HCT116 (cell line): Measurements from ENCODE around the gene EIF4E. TPM values are rescaled to one million over a fixed set of nuclear protein-coding genes. Genes with fewer than 3 reads are reported as not detected.

ENCODE experiments used
- ATAC-seq: fragments of 200-7000 bp; cut with Tn5 transposase; 2 replicates; pipeline ENCODE4 v1.9.1; 2020; ENCODE audit warnings: mild to moderate bottlenecking, moderate library complexity
- BruUV-seq: library from RNA; stranded (reverse); fragments of 400-500 nt; replicated peaks from 2 replicates; lab custom pipeline; 2021; lab: Mats Ljungman, UMichigan
- CTCF ChIA-PET: fragments of 300-600 bp; sonication (Branson Sonifier 250); formaldehyde crosslinking; loops from one replicate; lab custom pipeline; 2021; ENCODE audit warnings: antibody characterized with exemption; lab: Charles Lee
- POLR2A ChIA-PET: fragments of 300-600, 350-600 bp; sonication (Branson Sonifier 250); formaldehyde crosslinking; loops from one replicate; lab custom pipeline; 2021; ENCODE audit warnings: antibody characterized with exemption; lab: Charles Lee
- RAD21 ChIA-PET, 2 experiments: fragments of 300-600 bp; sonication (Branson Sonifier 250); formaldehyde crosslinking; loops; one replicate each; lab custom pipeline; 2023; ENCODE audit warnings: low total read pairs in 2 of 2; ENCODE audit not compliant: uncharacterized antibody in 2 of 2, unreplicated experiment in 2 of 2, low non-redundant PET in 1 of 2; lab: Charles Lee
- DNase-seq: peaks from one replicate; pipeline ENCODE4 v3.0.0-alpha.2; 2010; ENCODE audit warnings: low read depth, low spot score
- H2AFZ ChIP-seq: fragments of 200-600 bp; shearing (Covaris generic), sonication (generic); 2 replicates; pipeline ENCODE4 v1.6.1; 2017; ENCODE audit warnings: low read depth, mixed run types, mixed read lengths, antibody characterized with exemption, low read length; ENCODE audit not compliant: poor library complexity, severe bottlenecking
- H3K27ac ChIP-seq: 2 replicates; pipeline ENCODE4 v1.5.1; 2012; ENCODE audit warnings: low read depth, low read length
- H3K27me3 ChIP-seq: fragments of 200-600 bp; sonication (generic); 2 replicates; pipeline ENCODE4 v1.6.1; 2016; ENCODE audit warnings: mixed run types, low read length, mixed read lengths; ENCODE audit not compliant: insufficient read depth
- H3K36me3 ChIP-seq, 2 experiments: fragments of 200-500 bp in 1 of 2; fragments of 200-600 bp in 1 of 2; sonication (Bioruptor generic) in 1 of 2; sonication (generic) in 1 of 2; 2 replicates each; pipeline versions ENCODE4 v1.5.1 to v1.6.1; 2014 to 2016; ENCODE audit warnings: low read length in 2 of 2, inconsistent platforms in 1 of 2, mixed read lengths in 1 of 2, mixed run types in 1 of 2; ENCODE audit not compliant: insufficient read depth in 2 of 2, control insufficient read depth in 1 of 2
- H3K4me1 ChIP-seq, 2 experiments: fragments of 200-600 bp in 1 of 2; sonication (generic) in 1 of 2; 2 replicates each; pipeline versions ENCODE4 v1.5.1 to v1.6.1; 2012 to 2017; ENCODE audit warnings: low read length in 2 of 2, inconsistent platforms in 1 of 2, mild to moderate bottlenecking in 1 of 2, mixed read lengths in 1 of 2, mixed run types in 1 of 2, moderate library complexity in 1 of 2; ENCODE audit not compliant: insufficient read depth in 2 of 2, control insufficient read depth in 1 of 2
- H3K4me2 ChIP-seq: fragments of 200-600 bp; sonication (generic); 2 replicates; pipeline ENCODE4 v1.6.1; 2017; ENCODE audit warnings: mixed run types, low read length, mixed read lengths
- H3K4me3 ChIP-seq, 2 experiments: fragments of 200-600 bp in 1 of 2; sonication (generic) in 1 of 2; replicated peaks in 1 of 2; 2 replicates each; pipeline ENCODE4 v1.5.1; 2011 to 2016; ENCODE audit warnings: low read length in 2 of 2, control low read depth in 1 of 2, low read depth in 1 of 2, mild to moderate bottlenecking in 1 of 2, mixed read lengths in 1 of 2, mixed run types in 1 of 2
- H3K79me2 ChIP-seq: fragments of 200-600 bp; sonication (generic); 2 replicates; pipeline ENCODE4 v1.6.1; 2017; ENCODE audit warnings: mild to moderate bottlenecking, mixed run types, low read length, moderate library complexity, mixed read lengths; ENCODE audit not compliant: insufficient read depth
- H3K9ac ChIP-seq: fragments of 200-600 bp; sonication (generic); 2 replicates; pipeline ENCODE4 v1.6.1; 2016; ENCODE audit warnings: low read length, mixed read lengths
- H3K9me2 ChIP-seq: fragments of 200-600 bp; sonication (generic), shearing (Covaris generic); 2 replicates; pipeline ENCODE4 v1.6.1; 2017; ENCODE audit warnings: mixed run types, mild to moderate bottlenecking, moderate library complexity; ENCODE audit not compliant: insufficient read depth
- H3K9me3 ChIP-seq, 2 experiments: fragments of 200-500 bp in 1 of 2; fragments of 200-600 bp in 1 of 2; sonication (Bioruptor generic) in 1 of 2; sonication (generic) in 1 of 2; 2 replicates each; pipeline ENCODE4 v1.6.1; 2014 to 2017; ENCODE audit warnings: low read length in 2 of 2, mixed read lengths in 2 of 2, inconsistent platforms in 1 of 2, low read depth in 1 of 2, mild to moderate bottlenecking in 1 of 2, mixed run types in 1 of 2, moderate library complexity in 1 of 2; ENCODE audit not compliant: control insufficient read depth in 1 of 2, insufficient read depth in 1 of 2
- H4K20me1 ChIP-seq: fragments of 200-600 bp; sonication (generic), shearing (Covaris generic); 2 replicates; pipeline ENCODE4 v1.6.1; 2017; ENCODE audit warnings: mixed run types, mild to moderate bottlenecking, moderate library complexity; ENCODE audit not compliant: insufficient read depth
- CBX3 ChIP-seq: IDR thresholded peaks from 2 replicates; pipeline ENCODE4 v1.6.1; 2012; ENCODE audit warnings: low read depth
- CEBPB ChIP-seq: IDR thresholded peaks from 2 replicates; pipeline ENCODE4 v1.6.1; 2012; ENCODE audit warnings: low read depth
- ELF1 ChIP-seq: IDR thresholded peaks from 2 replicates; pipeline ENCODE4 v1.6.1; 2012; ENCODE audit warnings: low read depth, borderline replicate concordance
- EZH2 ChIP-seq: fragments of 200-600 bp; sonication (generic); IDR thresholded peaks from 2 replicates; pipeline ENCODE4 v1.6.1; 2017; ENCODE audit warnings: antibody characterized with exemption, mixed run types
- EZH2phosphoT487 ChIP-seq: fragments of 200-600 bp; IDR thresholded peaks from 2 replicates; pipeline ENCODE4 v1.6.1; 2018; ENCODE audit warnings: antibody characterized with exemption, borderline replicate concordance
- FOSL1 ChIP-seq: IDR thresholded peaks from 2 replicates; pipeline ENCODE4 v1.6.1; 2012; ENCODE audit warnings: low read depth
- JUND ChIP-seq: IDR thresholded peaks from 2 replicates; pipeline ENCODE4 v1.6.1; 2012
- POLR2A ChIP-seq: IDR thresholded peaks from 2 replicates; pipeline ENCODE4 v1.7.0; 2011; ENCODE audit warnings: borderline replicate concordance; ENCODE audit not compliant: insufficient read depth, insufficient read length; ENCODE audit errors: extremely low read depth
- SIN3A ChIP-seq: IDR thresholded peaks from 2 replicates; pipeline ENCODE4 v1.6.1; 2012; ENCODE audit warnings: low read depth
- SP1 ChIP-seq: IDR thresholded peaks from 2 replicates; pipeline ENCODE4 v1.6.1; 2012; ENCODE audit warnings: low read depth
- SRF ChIP-seq: IDR thresholded peaks from 2 replicates; pipeline ENCODE4 v1.6.1; 2012; ENCODE audit warnings: low read depth
- TCF7L2 ChIP-seq: IDR thresholded peaks from 2 replicates; pipeline ENCODE4 v1.7.0; 2011; ENCODE audit warnings: borderline replicate concordance, inconsistent platforms; ENCODE audit not compliant: insufficient read depth, insufficient read length; ENCODE audit errors: extremely low read depth
- YY1 ChIP-seq: IDR thresholded peaks from 2 replicates; pipeline ENCODE4 v1.6.1; 2011; ENCODE audit warnings: low read length, low read depth, moderate library complexity, mild to moderate bottlenecking; ENCODE audit not compliant: insufficient replicate concordance; ENCODE audit errors: extremely low read depth
- ZNF274 ChIP-seq: fragments of 200-500 bp; sonication (Bioruptor generic); IDR thresholded peaks from 2 replicates; pipeline ENCODE4 v1.6.1; 2014; ENCODE audit warnings: mild to moderate bottlenecking, low read depth, low read length, inconsistent platforms
- intact Hi-C: fragments of 100-400 bp; cut with micrococcal nuclease; formaldehyde crosslinking; loops from 2 replicates; pipeline ENCODE4 v1.10.0; 2022
- total RNA-seq: library from RNA; stranded (reverse); gene quantifications from one replicate; pipeline ENCODE4 v1.2.1, GENCODE V29; 2021; ENCODE audit not compliant: unreplicated experiment
- TF ChIP-seq, protein P1 (sequence below): IDR thresholded peaks from 2 replicates; pipeline ENCODE4 v1.6.1; 2012
- TF ChIP-seq, protein P2 (sequence below), 3 experiments: fragments of 200-600 bp in 1 of 3; sonication (generic) in 1 of 3; IDR thresholded peaks in 2 of 3; conservative IDR thresholded peaks in 1 of 3; 2 replicates each; pipeline ENCODE4 v1.5.1; 2012 to 2017; ENCODE audit warnings: low read depth in 2 of 3, low read length in 2 of 3, antibody characterized with exemption in 1 of 3, borderline replicate concordance in 1 of 3, control low read depth in 1 of 3, mild to moderate bottlenecking in 1 of 3, mixed read lengths in 1 of 3, mixed run types in 1 of 3, moderate library complexity in 1 of 3; ENCODE audit not compliant: insufficient read depth in 1 of 3
- TF ChIP-seq, protein P3 (sequence below): IDR thresholded peaks from 2 replicates; pipeline ENCODE4 v1.6.1; 2012; ENCODE audit warnings: low read depth

Gene EIF4E
- total RNA-seq, 1 experiment from 2014 or later = 148 TPM

GRCh38 chr4:98929341-98930267, 671 bp upstream of the EIF4E start (continued):
- TF ChIP-seq, protein P1, sequence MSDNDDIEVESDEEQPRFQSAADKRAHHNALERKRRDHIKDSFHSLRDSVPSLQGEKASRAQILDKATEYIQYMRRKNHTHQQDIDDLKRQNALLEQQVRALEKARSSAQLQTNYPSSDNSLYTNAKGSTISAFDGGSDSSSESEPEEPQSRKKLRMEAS = no peak
- TF ChIP-seq SIN3A (0 out of 2 replicates have a peak, but pooled peaks have one; percentile 8), SRF (peak; percentile 73; the same call in 1 of the 2 replicates), ZNF274 (no peak), CBX3 (peak; percentile 74; the same call in 1 of the 2 replicates), EZH2phosphoT487 (no peak)

- peak; percentile 64 for DNase-seq
- H3K9me2 ChIP-seq = no peaks in the 10 kb centered on the region
- no peaks in the 10 kb centered on the region for H3K27me3 ChIP-seq
- intact Hi-C loops = loop anchor here (2.0 to 10.0 kb wide), 3 partner anchors 271 to 667 kb away; partner anchors contain the start of genes RAP1GDS1 and TSPAN5
- CTCF ChIA-PET = interaction anchor here (0.6 to 1.2 kb wide), 3 partner anchors 67 to 132 kb away, joined by 3 to 4 read pairs (median 3); partner anchors contain the start of gene METAP1
- H3K9ac ChIP-seq = peak overlapping the region; percentile 98
- peaks cover 14 to 29% of the 10 kb centered on the region in 2 experiments for H3K4me1 ChIP-seq
- H3K36me3 ChIP-seq = peaks cover 7 to 8% of the 10 kb centered on the region in 2 experiments; a peak in 3 of 4 replicates
- H3K9me3 ChIP-seq = no peaks in the 10 kb centered on the region
- POLR2A ChIA-PET = interaction anchor here (1.0 to 3.1 kb wide), 3 partner anchors 10 to 67 kb away, joined by 3 to 13 read pairs (median 5); partner anchors contain the start of gene METAP1
- H2AFZ ChIP-seq = no peak overlapping the region
- peaks cover 18% of the 10 kb centered on the region; the same call in 1 of the 2 replicates for H4K20me1 ChIP-seq
- peak overlapping the region; percentile 95 for H3K27ac ChIP-seq
- no TSS peak for BruUV-seq
- RAD21 ChIA-PET = no interaction called here
- H3K4me2 ChIP-seq = peak overlapping the region; percentile 97
- peak; percentile 64 for ATAC-seq
- H3K79me2 ChIP-seq = peaks cover 57% of the 10 kb centered on the region
- H3K4me3 ChIP-seq = peak overlapping the region; percentile 90 to 93
- TF ChIP-seq CEBPB = no peak
- TF ChIP-seq, protein P2, sequence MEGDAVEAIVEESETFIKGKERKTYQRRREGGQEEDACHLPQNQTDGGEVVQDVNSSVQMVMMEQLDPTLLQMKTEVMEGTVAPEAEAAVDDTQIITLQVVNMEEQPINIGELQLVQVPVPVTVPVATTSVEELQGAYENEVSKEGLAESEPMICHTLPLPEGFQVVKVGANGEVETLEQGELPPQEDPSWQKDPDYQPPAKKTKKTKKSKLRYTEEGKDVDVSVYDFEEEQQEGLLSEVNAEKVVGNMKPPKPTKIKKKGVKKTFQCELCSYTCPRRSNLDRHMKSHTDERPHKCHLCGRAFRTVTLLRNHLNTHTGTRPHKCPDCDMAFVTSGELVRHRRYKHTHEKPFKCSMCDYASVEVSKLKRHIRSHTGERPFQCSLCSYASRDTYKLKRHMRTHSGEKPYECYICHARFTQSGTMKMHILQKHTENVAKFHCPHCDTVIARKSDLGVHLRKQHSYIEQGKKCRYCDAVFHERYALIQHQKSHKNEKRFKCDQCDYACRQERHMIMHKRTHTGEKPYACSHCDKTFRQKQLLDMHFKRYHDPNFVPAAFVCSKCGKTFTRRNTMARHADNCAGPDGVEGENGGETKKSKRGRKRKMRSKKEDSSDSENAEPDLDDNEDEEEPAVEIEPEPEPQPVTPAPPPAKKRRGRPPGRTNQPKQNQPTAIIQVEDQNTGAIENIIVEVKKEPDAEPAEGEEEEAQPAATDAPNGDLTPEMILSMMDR (IDR thresholded peaks at IDR 0.05 in 2 of 3, conservative IDR thresholded peaks at IDR 0.05 in 1 of 3; ENCODE audit: borderline replicate concordance in 1 of 3, insufficient read depth in 1 of 3, low read depth in 2 of 3, low read length in 2 of 3) = no peak
- peak; percentile 38 for TF ChIP-seq TCF7L2
- no peak for TF ChIP-seq SP1
- no peak for TF ChIP-seq EZH2phosphoT487
- no peak for TF ChIP-seq SRF
- TF ChIP-seq, protein P1 = peak; percentile 83
- TF ChIP-seq, protein P3, sequence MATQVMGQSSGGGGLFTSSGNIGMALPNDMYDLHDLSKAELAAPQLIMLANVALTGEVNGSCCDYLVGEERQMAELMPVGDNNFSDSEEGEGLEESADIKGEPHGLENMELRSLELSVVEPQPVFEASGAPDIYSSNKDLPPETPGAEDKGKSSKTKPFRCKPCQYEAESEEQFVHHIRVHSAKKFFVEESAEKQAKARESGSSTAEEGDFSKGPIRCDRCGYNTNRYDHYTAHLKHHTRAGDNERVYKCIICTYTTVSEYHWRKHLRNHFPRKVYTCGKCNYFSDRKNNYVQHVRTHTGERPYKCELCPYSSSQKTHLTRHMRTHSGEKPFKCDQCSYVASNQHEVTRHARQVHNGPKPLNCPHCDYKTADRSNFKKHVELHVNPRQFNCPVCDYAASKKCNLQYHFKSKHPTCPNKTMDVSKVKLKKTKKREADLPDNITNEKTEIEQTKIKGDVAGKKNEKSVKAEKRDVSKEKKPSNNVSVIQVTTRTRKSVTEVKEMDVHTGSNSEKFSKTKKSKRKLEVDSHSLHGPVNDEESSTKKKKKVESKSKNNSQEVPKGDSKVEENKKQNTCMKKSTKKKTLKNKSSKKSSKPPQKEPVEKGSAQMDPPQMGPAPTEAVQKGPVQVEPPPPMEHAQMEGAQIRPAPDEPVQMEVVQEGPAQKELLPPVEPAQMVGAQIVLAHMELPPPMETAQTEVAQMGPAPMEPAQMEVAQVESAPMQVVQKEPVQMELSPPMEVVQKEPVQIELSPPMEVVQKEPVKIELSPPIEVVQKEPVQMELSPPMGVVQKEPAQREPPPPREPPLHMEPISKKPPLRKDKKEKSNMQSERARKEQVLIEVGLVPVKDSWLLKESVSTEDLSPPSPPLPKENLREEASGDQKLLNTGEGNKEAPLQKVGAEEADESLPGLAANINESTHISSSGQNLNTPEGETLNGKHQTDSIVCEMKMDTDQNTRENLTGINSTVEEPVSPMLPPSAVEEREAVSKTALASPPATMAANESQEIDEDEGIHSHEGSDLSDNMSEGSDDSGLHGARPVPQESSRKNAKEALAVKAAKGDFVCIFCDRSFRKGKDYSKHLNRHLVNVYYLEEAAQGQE = no peak
- no peak for TF ChIP-seq ZNF274
- TF ChIP-seq CBX3 = no peak
- TF ChIP-seq JUND = no peak
- no peak for TF ChIP-seq EZH2
- TF ChIP-seq ELF1 = no peak
- peak; percentile 70 for TF ChIP-seq YY1
- TF ChIP-seq SIN3A = peak; percentile 94
- peak; percentile 40 for TF ChIP-seq POLR2A
- no peak for TF ChIP-seq FOSL1
Observed at GRCh38 chr4:98928131-98928504, 815 bp downstream of the EIF4E start.
